Memory B cell (primary cell): ENCODE results near the gene IST1.

Experiments used
- ATAC-seq: fragments of 150-1000 bp; cut with Tn5 transposase; 2 replicates; pipeline ENCODE4 v1.10.0; 2021; ENCODE audit warnings: low read depth, mild to moderate bottlenecking, moderate library complexity
- DNase-seq, 2 donors: peaks; one replicate each; pipeline ENCODE4 v3.0.0; 2022; ENCODE audit warnings: low spot score in 2 of 2
- H3K27ac Mint-ChIP-seq: one replicate; pipeline ENCODE4 v1.8.0; 2022; ENCODE audit warnings: mild to moderate bottlenecking, moderate library complexity, mixed read lengths
- H3K27me3 Mint-ChIP-seq: one replicate; pipeline ENCODE4 v1.8.0; 2022; ENCODE audit warnings: mixed read lengths
- H3K36me3 Mint-ChIP-seq: one replicate; pipeline ENCODE4 v1.8.0; 2022; ENCODE audit warnings: mild to moderate bottlenecking, mixed read lengths
- H3K4me1 Mint-ChIP-seq: one replicate; pipeline ENCODE4 v1.8.0; 2022; ENCODE audit warnings: mixed read lengths
- H3K4me3 Mint-ChIP-seq: one replicate; pipeline ENCODE4 v1.8.0; 2022; ENCODE audit warnings: mild to moderate bottlenecking, moderate library complexity, mixed read lengths
- H3K9me3 Mint-ChIP-seq: one replicate; pipeline ENCODE4 v1.8.0; 2022; ENCODE audit warnings: mixed read lengths

IST1 gene

GRCh38 chr16:71943887-71944286 lies 48.6 kb downstream of the IST1 start:
- DNase-seq = no peak
- Mint-ChIP-seq H3K36me3 (no peaks in the 10 kb centered on the region), H3K27me3 (peaks cover 5% of the 10 kb centered on the region), H3K4me3 (no peak overlapping the region), H3K4me1 (peaks cover 3% of the 10 kb centered on the region), H3K27ac (no peak overlapping the region), H3K9me3 (no peaks in the 10 kb centered on the region)
- ATAC-seq = no peak

- DNase-seq = no peak
- no peak for ATAC-seq
- Mint-ChIP-seq H3K4me3 (no peak overlapping the region), H3K36me3 (no peaks in the 10 kb centered on the region), H3K27ac (no peak overlapping the region), H3K9me3 (no peaks in the 10 kb centered on the region), H3K4me1 (peaks cover 3% of the 10 kb centered on the region), H3K27me3 (peaks cover 5% of the 10 kb centered on the region)
Observed at GRCh38 chr16:71945616-71946015, 50.3 kb downstream of the IST1 start.

- ATAC-seq (no peak), DNase-seq (no peak)
- peaks cover 8% of the 10 kb centered on the region for H3K4me1 Mint-ChIP-seq
- H3K4me3 Mint-ChIP-seq = no peak overlapping the region
- H3K9me3 Mint-ChIP-seq = no peaks in the 10 kb centered on the region
- no peak overlapping the region for H3K27ac Mint-ChIP-seq
- H3K27me3 Mint-ChIP-seq = peaks cover 1% of the 10 kb centered on the region
- H3K36me3 Mint-ChIP-seq = no peaks in the 10 kb centered on the region
Observed at GRCh38 chr16:71952825-71953224, 57.5 kb downstream of the IST1 start.

GRCh38 chr16:71954180-71954579 lies 58.8 kb downstream of the IST1 start:
- H3K27ac Mint-ChIP-seq = no peak overlapping the region

GRCh38 chr16:71954699-71955195 lies 59.4 kb downstream of the IST1 start:
- H3K9me3 Mint-ChIP-seq = no peaks in the 10 kb centered on the region
- no peaks in the 10 kb centered on the region for H3K36me3 Mint-ChIP-seq
- peaks cover 11% of the 10 kb centered on the region for H3K4me1 Mint-ChIP-seq
- H3K4me3 Mint-ChIP-seq = no peak overlapping the region
- H3K27ac Mint-ChIP-seq = no peak overlapping the region
- DNase-seq (no peak), ATAC-seq (no peak)
- peaks cover 3% of the 10 kb centered on the region for H3K27me3 Mint-ChIP-seq

More at GRCh38 chr16:71954180-71954579, 58.8 kb downstream of the IST1 start:
- Mint-ChIP-seq H3K4me1 (peaks cover 8% of the 10 kb centered on the region), H3K36me3 (no peaks in the 10 kb centered on the region), H3K27me3 (peaks cover 1% of the 10 kb centered on the region), H3K4me3 (no peak overlapping the region), H3K9me3 (no peaks in the 10 kb centered on the region)
- DNase-seq (no peak), ATAC-seq (no peak)

- peaks cover 17% of the 10 kb centered on the region for H3K4me1 Mint-ChIP-seq
- no peak for DNase-seq
- peak; percentile 49 for ATAC-seq
- no peak overlapping the region for H3K27ac Mint-ChIP-seq
- H3K4me3 Mint-ChIP-seq = no peak overlapping the region
- no peaks in the 10 kb centered on the region for H3K9me3 Mint-ChIP-seq
- peaks cover 3% of the 10 kb centered on the region for H3K27me3 Mint-ChIP-seq
- no peaks in the 10 kb centered on the region for H3K36me3 Mint-ChIP-seq
Observed at GRCh38 chr16:71956486-71956885, 61.2 kb downstream of the IST1 start.

GRCh38 chr16:71961066-71962039 lies 66.0 kb downstream of the IST1 start:
- Mint-ChIP-seq H3K36me3 (no peaks in the 10 kb centered on the region), H3K27ac (no peak overlapping the region), H3K9me3 (no peaks in the 10 kb centered on the region), H3K27me3 (peaks cover 2% of the 10 kb centered on the region), H3K4me1 (peaks cover 23% of the 10 kb centered on the region), H3K4me3 (no peak overlapping the region)
- peak; percentile 74 to 77 for DNase-seq
- peak; percentile 90 for ATAC-seq

GRCh38 chr16:71963125-71963875 lies 68.0 kb downstream of the IST1 start:
- Mint-ChIP-seq H3K27ac (no peak overlapping the region), H3K4me1 (peaks cover 18% of the 10 kb centered on the region), H3K27me3 (peaks cover 4% of the 10 kb centered on the region), H3K4me3 (no peak overlapping the region), H3K9me3 (no peaks in the 10 kb centered on the region), H3K36me3 (no peaks in the 10 kb centered on the region)
- ATAC-seq (peak; percentile 42), DNase-seq (no peak)

- H3K27ac Mint-ChIP-seq = no peak overlapping the region
- peaks cover 12% of the 10 kb centered on the region for H3K4me1 Mint-ChIP-seq
- no peak for DNase-seq
- no peaks in the 10 kb centered on the region for H3K36me3 Mint-ChIP-seq
- H3K27me3 Mint-ChIP-seq = peaks cover 3% of the 10 kb centered on the region
- H3K4me3 Mint-ChIP-seq = no peak overlapping the region
- H3K9me3 Mint-ChIP-seq = no peaks in the 10 kb centered on the region
- no peak for ATAC-seq
Observed at GRCh38 chr16:71965223-71965622, 69.9 kb downstream of the IST1 start.

GRCh38 chr16:71966932-71967331 lies 71.6 kb downstream of the IST1 start:
- DNase-seq (no peak), ATAC-seq (no peak)
- H3K4me1 Mint-ChIP-seq = peaks cover 8% of the 10 kb centered on the region
- no peaks in the 10 kb centered on the region for H3K9me3 Mint-ChIP-seq
- no peaks in the 10 kb centered on the region for H3K36me3 Mint-ChIP-seq
- H3K27ac Mint-ChIP-seq = no peak overlapping the region
- peaks cover 4% of the 10 kb centered on the region for H3K27me3 Mint-ChIP-seq
- H3K4me3 Mint-ChIP-seq = no peak overlapping the region

GRCh38 chr16:71969353-71969752 lies 74.0 kb downstream of the IST1 start:
- ATAC-seq (no peak), DNase-seq (no peak)
- Mint-ChIP-seq H3K27ac (no peak overlapping the region), H3K27me3 (peaks cover 4% of the 10 kb centered on the region), H3K4me1 (no peaks in the 10 kb centered on the region), H3K4me3 (no peak overlapping the region), H3K36me3 (no peaks in the 10 kb centered on the region), H3K9me3 (no peaks in the 10 kb centered on the region)

- ATAC-seq (no peak), DNase-seq (no peak)
- H3K9me3 Mint-ChIP-seq = no peaks in the 10 kb centered on the region
- H3K4me1 Mint-ChIP-seq = no peaks in the 10 kb centered on the region
- no peak overlapping the region for H3K4me3 Mint-ChIP-seq
- peaks cover 4% of the 10 kb centered on the region for H3K27me3 Mint-ChIP-seq
- H3K36me3 Mint-ChIP-seq = no peaks in the 10 kb centered on the region
- no peak overlapping the region for H3K27ac Mint-ChIP-seq
Observed at GRCh38 chr16:71971571-71971970, 76.2 kb downstream of the IST1 start.

GRCh38 chr16:71972356-71972755 lies 77.0 kb downstream of the IST1 start:
- no peaks in the 10 kb centered on the region for H3K36me3 Mint-ChIP-seq
- H3K4me3 Mint-ChIP-seq = no peak overlapping the region
- no peak overlapping the region for H3K27ac Mint-ChIP-seq
- no peaks in the 10 kb centered on the region for H3K9me3 Mint-ChIP-seq
- H3K27me3 Mint-ChIP-seq = peaks cover 1% of the 10 kb centered on the region
- DNase-seq (no peak), ATAC-seq (no peak)
- H3K4me1 Mint-ChIP-seq = no peaks in the 10 kb centered on the region

GRCh38 chr16:71973001-71973400 lies 77.7 kb downstream of the IST1 start:
- H3K4me1 Mint-ChIP-seq = no peaks in the 10 kb centered on the region
- ATAC-seq (no peak), DNase-seq (no peak)
- no peaks in the 10 kb centered on the region for H3K9me3 Mint-ChIP-seq
- peaks cover 1% of the 10 kb centered on the region for H3K27me3 Mint-ChIP-seq
- no peaks in the 10 kb centered on the region for H3K36me3 Mint-ChIP-seq
- H3K27ac Mint-ChIP-seq = no peak overlapping the region
- no peak overlapping the region for H3K4me3 Mint-ChIP-seq
